Measurements from ENCODE around the gene SMIM11.
"Not testable (repeated sequence)": the region's sequence is repeated elsewhere in the genome, so short reads cannot be mapped to it uniquely, and the experiment has no call there.

SMIM11 gene

DNA sequence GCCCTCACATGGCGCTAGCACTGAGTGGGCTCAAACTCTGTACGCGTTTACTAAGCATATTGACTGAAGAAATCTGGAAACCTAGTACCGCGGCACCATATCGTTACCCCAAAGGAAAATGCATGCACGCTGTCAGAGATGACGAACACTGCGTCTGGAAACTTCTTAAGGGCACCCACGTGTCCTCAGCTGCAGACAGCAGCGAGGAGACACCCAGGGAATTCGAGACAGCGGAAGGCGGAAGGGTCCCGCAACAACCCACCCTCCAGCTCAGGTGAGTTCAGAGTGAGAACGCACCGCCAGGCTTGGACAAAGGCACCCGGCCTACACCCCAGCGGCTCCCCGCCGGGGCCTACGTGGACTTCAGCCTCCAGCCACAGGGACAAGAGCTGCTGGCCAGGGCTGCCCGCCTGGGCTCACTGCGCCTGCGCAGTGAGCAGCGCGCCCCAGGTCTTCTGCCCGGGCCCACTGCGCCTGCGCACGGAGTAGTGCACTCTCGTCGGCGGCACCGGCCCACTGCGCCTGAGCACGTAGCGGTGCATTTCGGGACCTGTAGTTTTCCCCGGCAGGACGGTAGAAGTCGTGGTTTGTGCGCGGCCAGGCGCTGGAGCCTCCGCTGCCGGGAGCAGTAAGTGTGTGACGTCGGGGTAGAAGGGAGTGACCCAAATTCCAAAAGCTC lies at the start of gene SMIM11:
TSS of gene SMIM11 (plus strand) at position 568 of the 679 bp plus-strand sequence. CDS start 3,998 bp downstream, outside the sequence.
- DNase-seq: not testable (repeated sequence)

GRCh38 chr21:34330055-34330454 lies 45.3 kb upstream of the SMIM11 start:
- DNase-seq: no peak

DNA sequence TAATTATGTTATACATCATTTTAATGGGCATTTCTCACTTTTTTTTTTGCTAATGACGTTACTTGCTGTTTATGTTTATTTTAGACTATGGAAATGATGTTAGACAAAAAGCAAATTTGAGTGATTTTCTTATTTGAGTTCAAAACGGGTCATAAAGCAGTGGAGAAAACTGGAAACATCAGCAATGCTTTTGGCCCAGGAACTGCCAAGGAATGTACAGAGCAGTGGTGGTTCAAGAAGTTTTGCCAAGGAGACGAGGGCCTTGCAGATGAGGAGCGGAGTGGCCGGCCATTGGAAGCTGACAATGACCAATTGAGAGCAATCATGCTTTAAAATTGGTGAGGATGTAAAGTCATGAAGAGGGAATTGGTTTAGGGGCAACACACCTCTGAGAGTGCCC lies 43.6 kb upstream of the SMIM11 start:
- no peak for DNase-seq

DNA sequence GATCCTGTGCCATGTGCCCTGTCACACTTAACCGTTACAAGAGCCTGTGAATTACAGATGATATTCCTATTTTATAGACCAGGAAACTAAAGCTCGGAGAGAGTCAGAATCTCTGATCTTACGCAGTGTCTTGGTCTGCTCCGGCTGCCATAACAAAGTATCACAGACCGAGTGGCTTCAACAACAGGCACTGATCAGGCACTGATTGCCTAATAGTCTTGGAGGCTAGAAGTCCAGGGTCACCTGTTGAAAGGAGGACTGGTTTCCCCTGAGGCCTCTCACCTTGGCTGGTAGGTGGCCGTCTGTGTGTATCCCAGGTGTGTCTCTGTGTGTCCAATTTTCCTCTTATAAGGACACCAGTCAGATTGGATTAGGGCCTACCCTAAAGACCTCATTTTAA lies 43.0 kb upstream of the SMIM11 start:
- no peak for DNase-seq

DNA sequence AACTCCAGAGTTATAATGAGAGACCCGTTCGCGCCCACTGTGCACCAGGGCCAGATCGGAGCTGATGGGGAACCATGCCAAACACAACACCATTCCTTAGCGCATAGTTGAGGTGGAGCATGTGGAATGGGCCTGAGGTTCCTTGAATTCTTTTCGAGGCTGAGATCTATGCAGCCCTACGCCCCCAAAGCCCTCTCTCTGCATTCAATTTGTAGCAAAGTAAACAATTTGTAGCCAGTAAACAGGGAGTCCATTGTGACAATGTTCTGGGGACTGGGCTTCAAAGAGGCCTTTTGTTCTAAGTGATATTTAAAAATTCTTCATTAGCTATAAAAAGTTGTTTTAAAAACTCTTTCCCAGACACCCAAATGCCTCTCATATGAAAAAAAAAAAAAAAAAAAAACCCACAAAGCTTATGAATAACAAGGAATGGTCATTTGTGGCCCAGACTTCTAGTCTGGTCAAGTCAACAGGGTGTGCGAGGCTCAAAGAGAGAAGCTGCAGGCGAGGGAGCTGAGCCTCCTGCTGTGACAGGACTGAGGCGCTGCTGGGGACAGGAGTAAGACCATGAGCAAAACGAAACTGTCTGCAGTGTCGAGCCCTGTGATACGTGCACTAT lies 42.1 kb upstream of the SMIM11 start:
- DNase-seq: no peak

DNA sequence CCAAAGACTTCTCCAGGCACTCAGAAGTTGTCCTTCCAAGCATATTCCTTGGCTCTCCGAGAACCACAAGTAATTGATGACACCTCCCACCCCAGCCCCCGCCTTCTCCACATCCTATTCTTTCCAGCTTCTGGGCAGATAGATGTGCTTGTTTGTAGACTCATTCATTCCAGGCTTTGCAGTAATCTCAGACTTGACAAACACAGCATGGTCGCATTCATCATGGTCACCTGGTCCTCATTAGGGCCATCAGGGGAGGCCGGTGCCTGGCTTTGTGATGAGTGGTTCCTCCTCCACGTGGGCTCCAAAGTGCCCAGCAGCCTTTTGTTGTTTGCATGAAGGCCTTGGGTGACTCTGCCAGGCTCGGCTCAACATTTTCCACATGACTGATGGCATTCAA lies 40.0 kb upstream of the SMIM11 start:
- no peak for DNase-seq

GRCh38 chr21:34336245-34336644 lies 39.1 kb upstream of the SMIM11 start:
- no peak for DNase-seq

DNA sequence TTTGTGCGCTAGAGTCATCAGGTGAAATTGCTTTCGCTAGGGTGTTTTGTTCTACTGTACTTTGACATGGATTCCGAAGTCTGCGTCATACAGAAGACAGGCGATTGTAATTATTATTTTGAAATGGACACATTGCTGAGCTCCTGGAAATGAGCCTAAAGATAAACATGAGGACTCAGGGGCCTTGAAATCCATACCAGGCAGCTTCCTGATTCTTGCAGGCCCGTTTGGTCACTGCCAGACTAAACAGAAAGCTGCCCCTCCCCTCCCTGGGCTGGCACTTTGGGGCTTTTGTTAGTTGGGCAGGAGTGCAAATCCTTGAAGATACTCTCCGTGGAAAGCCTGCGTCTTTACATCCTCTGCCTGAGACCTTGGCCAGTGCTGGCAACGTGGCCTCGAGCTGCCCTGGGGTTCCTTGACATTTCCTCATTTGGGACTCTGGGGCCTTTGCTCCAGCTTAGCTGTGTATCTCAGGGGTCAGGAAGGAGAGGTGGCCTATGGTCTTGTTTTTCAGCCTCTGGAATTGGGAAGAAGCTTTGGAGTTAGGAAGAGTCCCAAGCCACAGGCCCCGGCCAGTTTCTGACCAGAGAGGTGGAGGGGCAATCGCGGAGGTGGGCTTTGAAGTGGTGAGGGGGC lies 38.4 kb upstream of the SMIM11 start:
- no peak for DNase-seq

DNA sequence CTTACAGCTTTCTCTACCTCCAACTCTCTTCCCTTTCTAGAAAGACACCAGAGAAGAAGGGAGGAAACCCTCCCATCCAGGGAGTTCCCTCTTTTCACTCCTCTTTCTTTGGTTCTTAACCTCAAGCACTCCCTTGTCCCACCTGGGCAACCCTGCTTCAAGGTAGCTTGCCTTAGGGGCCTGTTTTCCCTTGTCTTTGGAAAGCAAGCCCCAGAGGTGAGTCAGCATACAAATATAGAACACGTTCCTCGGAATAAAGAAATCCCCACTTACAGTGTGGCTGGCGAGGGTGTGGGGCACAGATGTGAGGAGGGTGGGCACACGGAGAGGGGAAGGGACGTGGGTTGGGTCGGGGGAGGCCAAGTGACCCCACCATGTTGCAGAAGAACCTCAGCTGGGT lies 37.6 kb upstream of the SMIM11 start:
- no peak for DNase-seq

- DNase-seq: peak; percentile 23
Observed at GRCh38 chr21:34338226-34338625, 37.1 kb upstream of the SMIM11 start.

GRCh38 chr21:34340061-34340460 lies 35.2 kb upstream of the SMIM11 start:
- DNase-seq: peak; percentile 32

- no peak for DNase-seq
Observed at GRCh38 chr21:34342476-34342875, 32.8 kb upstream of the SMIM11 start.

- peak; percentile 29 for DNase-seq
Observed at GRCh38 chr21:34343347-34343746, 32.0 kb upstream of the SMIM11 start.

DNA sequence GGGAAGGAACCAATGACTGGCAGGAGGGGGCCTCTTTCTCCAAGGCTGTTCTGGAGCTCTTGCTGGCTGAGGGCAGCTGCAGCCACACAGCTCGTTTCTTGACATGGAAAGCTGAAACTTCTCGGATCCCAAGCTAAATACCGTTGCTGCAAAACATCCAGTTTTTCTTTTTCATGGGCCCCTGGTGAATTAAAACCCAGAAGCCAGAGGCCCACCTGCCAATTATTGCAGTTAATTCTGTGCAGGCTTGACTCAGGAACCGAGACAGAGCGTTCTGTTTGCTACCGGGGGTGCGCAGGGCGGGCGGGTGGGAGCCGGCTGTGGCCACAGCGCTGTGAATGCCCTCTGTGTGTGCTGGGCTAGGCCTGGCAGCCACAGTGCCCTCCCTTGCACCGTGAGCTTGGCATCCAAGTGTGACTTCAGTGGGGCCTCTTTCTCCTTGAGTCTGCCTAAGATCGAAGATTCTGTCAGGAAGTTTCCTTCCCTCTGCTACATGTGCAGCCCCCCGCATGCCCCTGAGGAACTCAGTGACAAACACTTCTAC lies 31.4 kb upstream of the SMIM11 start:
- DNase-seq: peak; percentile 41

DNA sequence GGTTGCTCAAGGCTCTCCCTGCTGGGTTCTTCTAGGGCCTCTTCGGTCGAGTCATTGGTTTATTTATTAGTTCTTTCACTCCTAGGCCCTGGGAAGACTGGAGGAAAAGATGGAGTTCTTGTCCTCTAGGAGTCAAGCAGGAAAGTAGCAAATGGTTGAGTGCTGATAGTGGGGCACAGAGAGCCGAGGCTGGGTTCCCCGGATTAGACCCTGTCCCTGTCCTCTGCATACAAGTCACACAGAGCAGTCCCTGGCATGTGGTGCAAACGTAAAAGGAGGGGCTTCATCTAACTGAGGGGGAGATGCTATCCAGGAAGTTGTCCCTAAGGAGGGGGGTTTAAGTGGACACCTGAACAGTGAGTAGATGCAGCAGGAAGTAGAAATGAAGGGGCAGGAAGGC lies 30.7 kb upstream of the SMIM11 start:
- DNase-seq: no peak

DNA sequence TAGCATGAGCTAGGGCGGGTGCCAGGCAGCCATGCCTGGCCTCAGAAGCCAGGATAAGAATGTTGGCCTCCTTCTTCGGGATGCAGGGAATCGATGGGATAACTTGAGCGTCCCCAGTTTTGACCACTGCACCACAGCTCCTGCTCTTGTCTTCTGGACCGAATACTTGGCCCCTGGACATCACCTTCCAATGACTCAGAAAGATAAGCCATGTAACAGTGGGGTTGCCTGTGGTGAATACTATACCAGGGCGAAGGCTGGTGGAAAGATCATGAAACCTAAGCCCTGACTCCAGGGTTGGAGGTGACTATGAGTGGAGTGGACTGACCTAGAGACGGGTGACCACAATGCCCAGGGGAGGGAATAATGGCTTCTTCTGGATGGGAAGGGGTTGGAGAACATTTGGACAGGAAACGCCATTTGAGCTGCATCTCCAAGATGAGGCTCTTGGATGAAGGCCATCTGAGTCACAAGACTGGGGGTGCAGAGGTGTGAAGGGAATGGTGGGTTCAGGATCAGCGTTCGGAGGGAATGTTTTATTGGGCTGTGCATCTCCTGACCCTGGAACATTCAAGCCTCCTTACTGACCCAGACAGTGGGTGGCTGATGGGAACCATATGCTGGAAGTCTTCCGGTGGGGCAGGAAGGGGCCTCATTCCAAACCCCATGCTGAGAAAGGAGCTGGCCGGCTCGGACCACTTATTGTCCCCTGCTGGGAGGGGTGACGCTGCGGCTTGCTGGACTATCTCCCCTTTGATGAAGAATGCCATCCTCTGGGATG lies 30.0 kb upstream of the SMIM11 start:
- peak; percentile 26 for DNase-seq

DNA sequence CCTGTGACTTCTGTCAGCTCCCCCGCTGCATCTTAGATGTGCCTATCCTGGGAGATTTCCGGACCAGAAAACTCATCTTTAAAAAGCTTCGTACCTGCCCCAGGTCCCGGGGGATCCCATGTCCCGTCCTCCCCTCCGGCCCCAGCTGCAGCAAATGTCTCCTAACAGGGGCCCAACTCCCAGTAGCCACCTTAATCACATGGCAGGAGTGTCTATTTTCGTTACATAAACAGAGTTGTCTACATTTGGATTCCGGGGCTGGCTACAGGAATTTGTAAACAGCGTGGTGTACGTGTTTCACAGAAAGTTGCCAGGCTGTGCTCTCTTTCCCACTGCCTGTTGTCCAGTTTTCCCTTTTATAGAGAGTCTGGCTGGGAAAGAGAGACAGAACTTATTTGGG lies 29.4 kb upstream of the SMIM11 start:
- peak; percentile 29 for DNase-seq

DNA sequence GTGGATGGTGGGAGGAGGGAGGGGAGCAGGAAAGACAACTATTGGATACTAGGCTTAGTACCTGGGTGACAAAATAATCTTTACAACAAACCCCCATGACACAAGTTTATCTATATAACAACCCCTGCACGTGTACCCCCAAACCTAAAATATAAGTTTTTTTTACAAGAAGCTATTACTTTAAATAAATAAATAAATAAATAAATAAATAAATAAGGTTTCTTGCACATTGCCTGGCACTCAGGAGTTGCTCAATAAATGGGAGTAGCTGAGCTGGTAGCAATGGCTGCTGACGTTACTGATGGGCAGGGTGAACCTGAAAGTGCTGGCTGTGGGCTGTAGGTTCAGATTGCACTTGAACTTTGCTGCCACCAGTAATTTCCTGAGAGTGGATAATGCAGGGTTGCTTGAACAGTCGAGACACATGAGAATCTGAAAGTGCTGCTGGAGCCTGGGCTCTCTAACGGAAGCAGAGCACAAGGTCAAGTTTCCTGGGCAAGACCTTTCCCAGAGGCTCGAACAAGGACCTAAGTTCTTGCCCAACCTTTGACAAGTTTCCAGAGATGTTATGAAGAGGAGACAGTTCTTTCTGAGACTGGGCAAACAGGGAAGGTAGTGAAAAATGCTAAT lies 26.3 kb upstream of the SMIM11 start:
- peak; percentile 12 for DNase-seq

DNA sequence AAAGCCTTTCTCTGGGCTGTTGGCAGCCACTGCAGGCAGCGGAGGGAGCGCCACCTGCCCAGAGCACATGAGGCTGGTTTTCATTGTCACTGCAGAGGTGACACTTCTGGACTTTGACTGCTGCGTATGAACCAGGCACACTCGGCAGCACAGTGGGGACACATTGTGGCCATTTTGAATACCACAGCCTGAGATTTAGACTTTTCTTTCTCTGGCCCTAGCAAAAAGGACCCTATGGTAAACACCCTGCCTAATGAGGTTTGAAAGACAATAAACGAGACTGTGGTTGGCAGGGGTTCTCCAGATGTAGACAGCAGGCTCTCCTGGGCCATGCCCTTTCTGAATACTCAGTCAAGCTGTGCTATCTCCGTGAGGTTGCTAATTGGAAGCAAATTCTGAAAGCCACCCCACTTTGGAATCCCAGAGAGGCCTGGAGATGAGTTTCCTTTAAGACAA lies 23.5 kb upstream of the SMIM11 start:
- DNase-seq: peak; percentile 66

DNA sequence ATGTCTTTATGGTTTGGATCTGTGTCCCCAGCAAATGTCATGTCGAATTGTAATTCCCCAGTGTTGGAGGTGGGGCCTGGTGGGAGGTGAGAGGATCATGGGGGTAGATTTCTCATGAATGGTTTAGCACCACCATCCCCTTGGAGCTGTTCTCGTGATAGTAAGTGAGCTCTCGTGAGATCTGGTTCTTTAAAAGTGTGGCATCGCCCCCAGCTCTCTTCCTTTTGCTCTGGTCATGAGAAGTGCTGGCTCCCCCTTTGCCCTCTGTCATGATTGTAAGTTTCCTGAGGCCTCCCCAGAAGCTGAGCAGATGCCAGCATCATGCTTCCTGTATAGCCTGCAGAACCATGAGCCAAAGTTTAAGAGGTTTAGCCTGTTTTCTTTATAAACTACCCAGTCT lies 22.8 kb upstream of the SMIM11 start:
- DNase-seq: peak; percentile 22

GRCh38 chr21:34353182-34353581 lies 22.1 kb upstream of the SMIM11 start:
- DNase-seq: peak; percentile 2

DNA sequence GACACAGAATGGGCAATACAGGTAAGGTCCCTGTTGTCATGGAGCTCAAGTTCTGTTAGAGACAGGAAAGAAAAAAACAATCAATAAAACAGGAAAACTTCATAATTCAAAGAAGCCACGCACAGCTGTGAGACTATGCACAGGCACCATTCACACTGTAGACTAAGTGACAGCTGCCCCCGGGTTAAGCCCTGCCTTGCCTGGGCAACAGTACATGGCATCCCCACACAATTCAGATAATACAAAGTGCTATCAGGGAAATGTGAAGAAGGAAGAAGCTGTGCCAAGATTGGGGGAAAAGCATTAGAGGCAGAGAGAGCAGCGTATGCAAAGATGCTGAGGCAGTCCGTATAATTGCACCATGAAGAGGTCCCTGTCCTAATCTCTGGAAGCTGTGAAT lies 20.5 kb upstream of the SMIM11 start:
- DNase-seq: peak; percentile 37

GRCh38 chr21:34355570-34355969 lies 19.7 kb upstream of the SMIM11 start:
- DNase-seq: no peak

Data from islet precursor cell (in vitro differentiated cells).